Liver (tissue), 9 donors: ENCODE results near the gene ACTN4. TPM values are rescaled to one million over a fixed set of nuclear protein-coding genes. Genes with fewer than 3 reads are reported as not detected.

ENCODE experiments used
- DNase-seq: peaks from one replicate; pipeline ENCODE4 v3.0.0-alpha.2; 2017; ENCODE audit warnings: low spot score
- H3K27ac ChIP-seq, 2 donors: one replicate each; pipeline ENCODE4 v1.7.0; 2013; ENCODE audit warnings: inconsistent platforms in 2 of 2, low read length in 2 of 2, control low read depth in 1 of 2, low read depth in 1 of 2, mild to moderate bottlenecking in 1 of 2
- H3K27me3 ChIP-seq, 4 donors: one replicate each; pipeline versions ENCODE4 v1.6.1 to v1.7.0; 2013; ENCODE audit warnings: low read length in 3 of 4, inconsistent platforms in 1 of 4, mild to moderate bottlenecking in 1 of 4, moderate library complexity in 1 of 4; ENCODE audit not compliant: control insufficient read depth in 4 of 4, insufficient read depth in 4 of 4
- H3K36me3 ChIP-seq, 4 donors: one replicate each; pipeline versions ENCODE4 v1.6.1 to v1.7.0; 2013; ENCODE audit warnings: low read length in 3 of 4, mild to moderate bottlenecking in 3 of 4, low read depth in 1 of 4, moderate library complexity in 1 of 4; ENCODE audit not compliant: control insufficient read depth in 4 of 4, insufficient read depth in 3 of 4
- H3K4me1 ChIP-seq, 4 donors: one replicate each; pipeline versions ENCODE4 v1.6.1 to v1.7.0; 2013; ENCODE audit warnings: low read length in 3 of 4, mild to moderate bottlenecking in 3 of 4, moderate library complexity in 1 of 4; ENCODE audit not compliant: control insufficient read depth in 4 of 4, insufficient read depth in 4 of 4
- H3K4me3 ChIP-seq, 3 donors: one replicate each; pipeline versions ENCODE4 v1.6.1 to v1.7.0; 2013; ENCODE audit warnings: low read length in 3 of 3, control low read depth in 1 of 3, low read depth in 1 of 3, mild to moderate bottlenecking in 1 of 3
- H3K9ac ChIP-seq, 2 donors: one replicate each; pipeline ENCODE4 v1.7.0; 2013; ENCODE audit warnings: low read length in 2 of 2, mild to moderate bottlenecking in 2 of 2, moderate library complexity in 2 of 2, control low read depth in 1 of 2, low read depth in 1 of 2
- H3K9me3 ChIP-seq, 4 donors: one replicate each; pipeline versions ENCODE4 v1.6.1 to v1.7.0; 2013; ENCODE audit warnings: low read length in 3 of 4; ENCODE audit not compliant: control insufficient read depth in 4 of 4
- ATF3 ChIP-seq: IDR thresholded peaks from 2 replicates; pipeline ENCODE4 v1.6.1; 2016; ENCODE audit warnings: antibody characterized with exemption
- EGR1 ChIP-seq, 2 donors: IDR thresholded peaks; 2 replicates each; pipeline ENCODE4 v1.6.1; 2016 to 2018; ENCODE audit warnings: antibody characterized with exemption in 2 of 2, low read depth in 2 of 2
- FOXA1 ChIP-seq: IDR thresholded peaks from 2 replicates; pipeline ENCODE4 v1.6.1; 2016; ENCODE audit warnings: antibody characterized with exemption
- FOXA2 ChIP-seq: IDR thresholded peaks from 2 replicates; pipeline ENCODE4 v1.6.1; 2016; ENCODE audit warnings: antibody characterized with exemption
- HNF4G ChIP-seq: IDR thresholded peaks from 2 replicates; pipeline ENCODE4 v1.6.1; 2016; ENCODE audit warnings: antibody characterized with exemption
- JUND ChIP-seq, 2 donors: IDR thresholded peaks; 2 replicates each; pipeline ENCODE4 v1.6.1; 2016; ENCODE audit warnings: antibody characterized with exemption in 2 of 2
- NR2F2 ChIP-seq: IDR thresholded peaks from 2 replicates; pipeline ENCODE4 v1.6.1; 2016; ENCODE audit warnings: antibody characterized with exemption
- RAD21 ChIP-seq, 2 donors: IDR thresholded peaks; 2 replicates each; pipeline ENCODE4 v1.6.1; 2016; ENCODE audit warnings: antibody characterized with exemption in 2 of 2, mild to moderate bottlenecking in 2 of 2
- REST ChIP-seq: IDR thresholded peaks from 2 replicates; pipeline ENCODE4 v1.6.1; 2016; ENCODE audit warnings: antibody characterized with exemption, mild to moderate bottlenecking
- RXRA ChIP-seq, 2 donors: IDR thresholded peaks; 2 replicates each; pipeline ENCODE4 v1.6.1; 2017 to 2018; ENCODE audit warnings: antibody characterized with exemption in 2 of 2, mild to moderate bottlenecking in 1 of 2
- SP1 ChIP-seq: IDR thresholded peaks from 2 replicates; pipeline ENCODE4 v1.6.1; 2018; ENCODE audit warnings: antibody characterized with exemption, mild to moderate bottlenecking
- YY1 ChIP-seq: IDR thresholded peaks from 2 replicates; pipeline ENCODE4 v1.6.1; 2016; ENCODE audit warnings: antibody characterized with exemption, mild to moderate bottlenecking
- WGBS: extraction: QIAGEN DNeasy Blood & Tissue Kit; methylation state at CpG from one replicate; pipeline ENCODE4 v1.1.7; 2013; 5-methylcytosine and 5-hydroxymethylcytosine counted together
- polyA plus RNA-seq, 2 donors: library from polyadenylated mRNA; stranded (reverse) in 1 of 2; unstranded in 1 of 2; fragments of 200-250 nt in 1 of 2; fragments of >200 nt in 1 of 2; fragmentation: Nextera tagmentation in 1 of 2; extraction: Ambion mirVana in 1 of 2; gene quantifications; one replicate each; pipeline versions ENCODE4 v1.2.1 to v1.2.3, GENCODE V29; 2013 to 2015
- total RNA-seq, 2 donors: library from RNA; depleted of rRNA; stranded (reverse); fragments of >200 nt; gene quantifications; one replicate each; pipeline ENCODE4 v1.2.3, GENCODE V29; 2014
- donor health status: healthy.
- donor health status: healthy.
- donor health status: healthy.
- donor health status: healthy.
- donor health status: healthy.

The ACTN4 gene
- total and polyA plus RNA-seq, 4 donors: 35.4 to 164 (median 98.7) TPM

GRCh38 chr19:38709119-38709518 lies 61.7 kb downstream of the ACTN4 start (continued):
- TF ChIP-seq REST (no peak), EGR1 (IDR thresholded peaks at IDR 0.05; ENCODE audit: low read depth in 2 of 2) (no peak), YY1 (no peak), ATF3 (no peak), SP1 (no peak), RXRA (IDR thresholded peaks at IDR 0.05) (no peak), HNF4G (no peak)

- H3K4me1 ChIP-seq: peaks cover 24 to 90% (median 72%) of the 10 kb centered on the region in 4 donors
- no peak overlapping the region for H3K9ac ChIP-seq
- WGBS: 84% methylated on average over 27 of the region's 27 CpGs
Observed at GRCh38 chr19:38709671-38710415, 62.4 kb downstream of the ACTN4 start.

GRCh38 chr19:38710416-38710702 lies 62.9 kb downstream of the ACTN4 start:
- H3K4me1 ChIP-seq: peaks cover 25 to 86% (median 73%) of the 10 kb centered on the region in 4 donors
- TF ChIP-seq JUND (IDR thresholded peaks at IDR 0.05): no peak
- no peak for TF ChIP-seq ATF3
- no peak for TF ChIP-seq FOXA1
- H3K9me3 ChIP-seq: no peaks in the 10 kb centered on the region
- no peaks in the 10 kb centered on the region for H3K27me3 ChIP-seq
- no peak overlapping the region for H3K27ac ChIP-seq
- H3K9ac ChIP-seq: no peak overlapping the region
- no peak overlapping the region for H3K4me3 ChIP-seq
- 78% methylated on average over 2 of the region's 2 CpGs for WGBS
- H3K36me3 ChIP-seq: peaks cover 19 to 43% (median 29%) of the 10 kb centered on the region in 4 donors
- DNase-seq: no peak

More at GRCh38 chr19:38709671-38710415, 62.4 kb downstream of the ACTN4 start:
- no peak overlapping the region for H3K4me3 ChIP-seq
- DNase-seq: no peak
- no peaks in the 10 kb centered on the region for H3K9me3 ChIP-seq
- TF ChIP-seq NR2F2: peak; percentile 42
- TF ChIP-seq RXRA (IDR thresholded peaks at IDR 0.05): peak in 1 of 2 donors; percentile 54
- no peak for TF ChIP-seq FOXA2
- peak in 1 of 2 donors; percentile 7 for TF ChIP-seq RAD21 (IDR thresholded peaks at IDR 0.05)
- peak overlapping the region in 1 of 2 donors; percentile 44 for H3K27ac ChIP-seq
- H3K27me3 ChIP-seq: no peaks in the 10 kb centered on the region
- H3K36me3 ChIP-seq: peaks cover 20 to 48% (median 31%) of the 10 kb centered on the region in 4 donors
